K562 (cell line): ENCODE results near the gene PDHX. TPM values are rescaled to one million over a fixed set of nuclear protein-coding genes. Genes with fewer than 3 reads are reported as not detected.

Experiments
- BCLAF1 ChIP-seq, 2 experiments: fragments of 450-650 bp in 1 of 2; IDR thresholded peaks; 2 replicates each; pipeline ENCODE4 v1.6.1; 2011 to 2017; ENCODE audit warnings: low read depth in 2 of 2, antibody characterized with exemption in 1 of 2, borderline replicate concordance in 1 of 2, low read length in 1 of 2, mild to moderate bottlenecking in 1 of 2, mixed read lengths in 1 of 2; ENCODE audit not compliant: control insufficient read depth in 1 of 2
- CHAMP1 ChIP-seq: fragments of 450-650 bp; IDR thresholded peaks from 2 replicates; pipeline ENCODE4 v1.6.1; 2016; ENCODE audit warnings: mild to moderate bottlenecking
- MCM3 ChIP-seq: fragments of 450-650 bp; IDR thresholded peaks from 2 replicates; pipeline ENCODE4 v1.6.1; 2016
- MEIS2 ChIP-seq: fragments of 450-650 bp; IDR thresholded peaks from 2 replicates; pipeline ENCODE4 v1.6.1; 2014; ENCODE audit warnings: mild to moderate bottlenecking; ENCODE audit not compliant: partially characterized antibody
- PATZ1 ChIP-seq: fragments of 250-450 bp; sonication (Bioruptor Pico); IDR thresholded peaks from 2 replicates; pipeline ENCODE4 v1.5.0; 2020; ENCODE audit warnings: mild to moderate bottlenecking, borderline replicate concordance
- SAFB2 ChIP-seq: fragments of 200-400 bp; formaldehyde crosslinking; IDR thresholded peaks from 2 replicates; pipeline ENCODE4 v1.6.1; 2018; ENCODE audit warnings: borderline replicate concordance, low read length, low read depth, moderate library complexity; ENCODE audit not compliant: severe bottlenecking
- polyA plus RNA-seq, 8 experiments: library from polyadenylated mRNA; depleted of rRNA in 4 of 8; stranded (reverse) in 5 of 8; unstranded in 3 of 8; fragments of >200 nt; fragmentation: Nextera tagmentation in 2 of 8; fragmentation: Illumina TruSeq in 1 of 8; extraction: Ambion mirVana in 2 of 8; extraction: Trizol in 1 of 8; gene quantifications; 2 replicates each; pipeline versions ENCODE4 v1.2.1 to v1.2.3, GENCODE V29; 2011 to 2014; ENCODE audit warnings: inconsistent platforms in 1 of 8, missing spikeins in 1 of 8
- total RNA-seq, 7 experiments: library from RNA; depleted of rRNA in 6 of 7; stranded (reverse); fragments of >200 nt in 6 of 7; fragmentation: Illumina TruSeq in 2 of 7; extraction: Trizol in 2 of 7; gene quantifications; 2 replicates each; pipeline versions ENCODE4 v1.2.1 to v1.2.3, GENCODE V29; 2011 to 2021; ENCODE audit warnings: low replicate concordance in 1 of 7

Gene PDHX
- total and polyA plus RNA-seq, 9 of the 15 experiments (the other 6 are each of a cell fraction or from before 2014, with no cell fraction given): 20.8 to 43.5 (median 31.2) TPM

- TF ChIP-seq CHAMP1: no peak
- TF ChIP-seq MCM3: no peak
- no peak for TF ChIP-seq BCLAF1 (IDR thresholded peaks at IDR 0.05; ENCODE audit: borderline replicate concordance in 1 of 2, control insufficient read depth in 1 of 2, low read depth in 2 of 2, low read length in 1 of 2)
- no peak for TF ChIP-seq MEIS2
- TF ChIP-seq PATZ1 (CRISPR knock-in tag): no peak
- TF ChIP-seq SAFB2: no peak
These were observed 118.0 kb downstream of the PDHX start (continued) for GRCh38 chr11:35034401-35034800.
